Measurements from ENCODE around the gene CAMK2D.

DNA sequence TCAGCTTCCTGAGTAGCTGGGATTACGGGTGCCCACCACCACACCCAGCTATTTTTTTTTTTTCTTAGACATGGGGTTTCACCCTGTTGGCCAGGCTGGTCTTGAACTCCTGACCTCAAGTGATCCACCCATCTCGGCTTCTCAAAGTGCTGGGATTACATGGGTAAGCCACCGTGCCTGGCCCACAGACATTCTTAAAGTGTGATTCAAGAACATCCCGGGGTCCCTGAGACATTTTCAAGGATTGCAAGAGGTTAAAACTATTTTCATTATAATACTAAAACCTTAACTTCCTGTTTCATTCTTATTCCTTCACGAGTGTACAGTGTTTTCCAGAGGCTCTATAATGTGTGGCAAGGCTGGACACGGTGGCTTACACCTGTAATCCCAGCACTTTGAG, 318.7 kb downstream of the CAMK2D start:
- TF ChIP-seq ZFP3 (CRISPR knock-in tag; IDR thresholded peaks at IDR 0.05): no peak
- TF ChIP-seq OSR1 (CRISPR knock-in tag; IDR thresholded peaks at IDR 0.05): no peak
- TF ChIP-seq, protein P1, sequence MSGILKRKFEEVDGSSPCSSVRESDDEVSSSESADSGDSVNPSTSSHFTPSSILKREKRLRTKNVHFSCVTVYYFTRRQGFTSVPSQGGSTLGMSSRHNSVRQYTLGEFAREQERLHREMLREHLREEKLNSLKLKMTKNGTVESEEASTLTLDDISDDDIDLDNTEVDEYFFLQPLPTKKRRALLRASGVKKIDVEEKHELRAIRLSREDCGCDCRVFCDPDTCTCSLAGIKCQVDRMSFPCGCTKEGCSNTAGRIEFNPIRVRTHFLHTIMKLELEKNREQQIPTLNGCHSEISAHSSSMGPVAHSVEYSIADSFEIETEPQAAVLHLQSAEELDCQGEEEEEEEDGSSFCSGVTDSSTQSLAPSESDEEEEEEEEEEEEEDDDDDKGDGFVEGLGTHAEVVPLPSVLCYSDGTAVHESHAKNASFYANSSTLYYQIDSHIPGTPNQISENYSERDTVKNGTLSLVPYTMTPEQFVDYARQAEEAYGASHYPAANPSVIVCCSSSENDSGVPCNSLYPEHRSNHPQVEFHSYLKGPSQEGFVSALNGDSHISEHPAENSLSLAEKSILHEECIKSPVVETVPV (CRISPR knock-in tag; IDR thresholded peaks at IDR 0.05): no peak
- TF ChIP-seq TOX (CRISPR knock-in tag; IDR thresholded peaks at IDR 0.05; ENCODE audit: borderline replicate concordance): no peak
- TF ChIP-seq ESRRG (CRISPR knock-in tag; IDR thresholded peaks at IDR 0.05): no peak
- no peak for TF ChIP-seq ISL1 (CRISPR knock-in tag; IDR thresholded peaks at IDR 0.05)
- no peak for TF ChIP-seq SNAI2 (CRISPR knock-in tag; IDR thresholded peaks at IDR 0.05)
- TF ChIP-seq, protein P2, sequence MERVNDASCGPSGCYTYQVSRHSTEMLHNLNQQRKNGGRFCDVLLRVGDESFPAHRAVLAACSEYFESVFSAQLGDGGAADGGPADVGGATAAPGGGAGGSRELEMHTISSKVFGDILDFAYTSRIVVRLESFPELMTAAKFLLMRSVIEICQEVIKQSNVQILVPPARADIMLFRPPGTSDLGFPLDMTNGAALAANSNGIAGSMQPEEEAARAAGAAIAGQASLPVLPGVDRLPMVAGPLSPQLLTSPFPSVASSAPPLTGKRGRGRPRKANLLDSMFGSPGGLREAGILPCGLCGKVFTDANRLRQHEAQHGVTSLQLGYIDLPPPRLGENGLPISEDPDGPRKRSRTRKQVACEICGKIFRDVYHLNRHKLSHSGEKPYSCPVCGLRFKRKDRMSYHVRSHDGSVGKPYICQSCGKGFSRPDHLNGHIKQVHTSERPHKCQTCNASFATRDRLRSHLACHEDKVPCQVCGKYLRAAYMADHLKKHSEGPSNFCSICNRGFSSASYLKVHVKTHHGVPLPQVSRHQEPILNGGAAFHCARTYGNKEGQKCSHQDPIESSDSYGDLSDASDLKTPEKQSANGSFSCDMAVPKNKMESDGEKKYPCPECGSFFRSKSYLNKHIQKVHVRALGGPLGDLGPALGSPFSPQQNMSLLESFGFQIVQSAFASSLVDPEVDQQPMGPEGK (CRISPR knock-in tag; IDR thresholded peaks at IDR 0.05; ENCODE audit: borderline replicate concordance): no peak
- no peak for TF ChIP-seq ZFP30 (CRISPR knock-in tag; IDR thresholded peaks at IDR 0.05)
- no peak for TF ChIP-seq RARB (CRISPR knock-in tag; IDR thresholded peaks at IDR 0.05)
- TF ChIP-seq GLIS3 (CRISPR knock-in tag; IDR thresholded peaks at IDR 0.05): no peak
- TF ChIP-seq, protein P3, sequence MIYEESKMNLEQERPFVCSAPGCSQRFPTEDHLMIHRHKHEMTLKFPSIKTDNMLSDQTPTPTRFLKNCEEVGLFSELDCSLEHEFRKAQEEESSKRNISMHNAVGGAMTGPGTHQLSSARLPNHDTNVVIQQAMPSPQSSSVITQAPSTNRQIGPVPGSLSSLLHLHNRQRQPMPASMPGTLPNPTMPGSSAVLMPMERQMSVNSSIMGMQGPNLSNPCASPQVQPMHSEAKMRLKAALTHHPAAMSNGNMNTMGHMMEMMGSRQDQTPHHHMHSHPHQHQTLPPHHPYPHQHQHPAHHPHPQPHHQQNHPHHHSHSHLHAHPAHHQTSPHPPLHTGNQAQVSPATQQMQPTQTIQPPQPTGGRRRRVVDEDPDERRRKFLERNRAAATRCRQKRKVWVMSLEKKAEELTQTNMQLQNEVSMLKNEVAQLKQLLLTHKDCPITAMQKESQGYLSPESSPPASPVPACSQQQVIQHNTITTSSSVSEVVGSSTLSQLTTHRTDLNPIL (CRISPR knock-in tag; IDR thresholded peaks at IDR 0.05; ENCODE audit: low read depth): no peak
- TF ChIP-seq ZNF565 (CRISPR knock-in tag; conservative IDR thresholded peaks at IDR 0.05; ENCODE audit: low read depth): no peak
